ENCODE data around the gene IER2.
"Not testable (repeated sequence)": the region's sequence is repeated elsewhere in the genome, so short reads cannot be mapped to it uniquely, and the experiment has no call there.

Gene IER2

DNA sequence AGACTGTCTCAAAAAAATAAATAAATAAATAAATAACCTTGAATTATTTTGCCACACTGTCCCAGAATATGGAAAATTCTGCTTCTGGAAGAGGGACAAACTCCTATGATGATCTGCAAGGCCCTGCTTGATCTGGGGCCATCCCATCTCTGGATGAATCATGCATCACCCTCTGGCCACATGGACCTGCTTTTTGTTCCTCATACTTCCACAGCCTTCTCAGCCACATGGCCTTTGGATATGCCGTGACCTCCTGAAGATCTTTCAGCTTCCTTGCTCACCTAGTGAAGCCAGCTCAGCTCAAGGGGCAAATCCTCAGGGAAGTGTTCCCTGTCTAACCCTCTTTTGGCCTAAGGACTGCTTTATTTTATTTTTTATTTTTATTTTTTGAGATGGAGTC lies 10.3 kb downstream of the IER2 start:
- no peak overlapping the region for H3K4me3 ChIP-seq (ENCODE audit: low read length)
- no peaks in the 10 kb centered on the region for H3K36me3 ChIP-seq (ENCODE audit: insufficient read depth, low read length)
- no peaks in the 10 kb centered on the region for H3K9me3 ChIP-seq (ENCODE audit: insufficient read depth, low read depth, low read length)
- no peak overlapping the region for H3K9ac ChIP-seq (ENCODE audit: low read depth, low read length)
- H3K27ac ChIP-seq (ENCODE audit: low read depth, low read length) = no peak overlapping the region
- H3K27me3 ChIP-seq (ENCODE audit: insufficient read depth, low read length) = no peaks in the 10 kb centered on the region
- WGBS = 93% methylated on average over 1 of the region's 1 CpG
- peaks cover 23% of the 10 kb centered on the region for H3K4me1 ChIP-seq (ENCODE audit: insufficient read depth, low read length)

DNA sequence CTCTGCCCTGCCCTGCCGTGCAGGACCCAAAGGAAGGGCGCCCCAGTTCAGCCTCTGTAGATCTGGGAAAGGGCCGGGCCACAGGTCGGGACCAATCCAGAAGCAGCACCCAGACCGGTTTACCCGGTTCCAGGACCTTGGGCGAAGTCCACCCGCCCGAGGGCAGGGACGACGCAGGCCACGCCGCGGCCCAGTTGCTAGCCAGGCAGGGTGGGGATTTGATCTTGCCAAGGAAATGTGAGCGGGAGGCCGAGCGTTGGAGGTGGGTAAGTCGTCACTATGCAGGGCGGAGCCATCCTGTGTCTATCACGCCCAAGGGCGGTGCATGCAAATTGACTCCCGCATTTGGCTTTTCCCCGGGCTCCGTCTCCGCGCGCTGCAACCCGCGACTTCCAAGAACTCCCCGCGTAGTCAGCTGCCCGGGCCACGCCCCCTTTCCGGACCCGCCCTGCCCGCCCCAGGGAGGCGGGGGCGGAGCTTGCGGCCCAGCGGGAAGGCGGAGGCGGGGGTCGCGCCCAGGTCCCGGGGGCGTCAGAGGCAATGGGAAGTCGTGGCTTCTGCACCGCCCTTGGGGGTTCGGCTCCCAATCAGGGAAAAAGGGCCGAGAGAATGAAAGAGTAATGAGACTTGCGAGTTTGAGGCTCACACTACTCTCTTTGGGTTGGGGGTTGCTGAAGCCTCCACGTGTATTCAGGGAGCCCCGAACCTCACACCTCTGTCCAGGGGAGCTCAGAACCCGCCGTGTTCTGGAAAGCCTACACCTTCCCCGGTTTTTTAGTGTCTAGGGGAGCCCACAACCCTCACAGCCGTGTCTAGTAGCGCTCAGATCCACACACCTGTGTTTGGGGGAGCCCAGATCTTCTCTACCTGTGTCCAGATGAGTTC lies 12.8 kb downstream of the IER2 start:
- peak overlapping the region; percentile 51 for H3K4me3 ChIP-seq (ENCODE audit: low read length)
- H3K9ac ChIP-seq (ENCODE audit: low read depth, low read length) = peak overlapping the region; percentile 87
- WGBS = 2% methylated on average over 58 of the region's 58 CpGs
- H3K4me1 ChIP-seq (ENCODE audit: insufficient read depth, low read length) = peaks cover 31% of the 10 kb centered on the region
- H3K9me3 ChIP-seq (ENCODE audit: insufficient read depth, low read depth, low read length) = no peaks in the 10 kb centered on the region
- no peaks in the 10 kb centered on the region for H3K27me3 ChIP-seq (ENCODE audit: insufficient read depth, low read length)
- peak overlapping the region; percentile 98 for H3K27ac ChIP-seq (ENCODE audit: low read depth, low read length)
- H3K36me3 ChIP-seq (ENCODE audit: insufficient read depth, low read length) = no peaks in the 10 kb centered on the region

DNA sequence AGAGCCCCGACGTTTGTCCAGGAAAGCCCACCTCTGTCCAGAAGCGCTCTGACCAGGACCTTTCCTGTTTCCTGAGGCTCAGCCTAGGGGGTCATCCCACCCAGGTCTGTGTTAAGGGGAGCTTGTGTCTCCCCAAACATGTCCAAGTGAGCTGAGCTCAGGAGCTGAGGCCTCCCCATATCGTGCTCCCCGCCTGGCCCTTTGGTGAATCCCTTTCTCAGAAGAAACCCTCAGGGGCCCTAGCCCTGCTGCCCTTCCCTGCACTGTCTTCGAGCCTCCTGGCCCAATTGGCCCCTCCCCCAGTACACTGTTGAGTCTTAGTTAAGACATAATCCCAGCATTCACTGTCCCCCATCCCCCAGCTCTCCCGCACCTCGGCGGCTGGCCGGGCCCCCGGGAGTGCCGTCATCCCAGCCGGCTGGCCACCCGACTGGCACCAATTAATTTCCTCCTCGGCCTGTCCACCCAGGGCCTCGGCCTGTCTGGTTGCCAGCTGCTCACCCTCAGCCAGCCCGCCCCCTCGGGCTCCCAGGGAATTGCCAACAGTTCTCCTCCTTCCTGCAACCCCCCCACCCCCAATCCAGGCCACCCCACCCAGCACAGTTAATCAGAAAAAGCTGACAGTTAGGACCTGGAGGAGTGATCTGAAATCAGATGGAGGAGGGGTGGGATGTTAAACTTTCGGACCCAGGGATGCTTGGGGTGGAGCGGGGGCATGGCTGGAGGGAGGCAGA lies 13.6 kb downstream of the IER2 start:
- H3K9ac ChIP-seq (ENCODE audit: low read depth, low read length) = peak overlapping the region; percentile 87
- WGBS = 2% methylated on average over 20 of the region's 20 CpGs
- H3K27ac ChIP-seq (ENCODE audit: low read depth, low read length) = peak overlapping the region; percentile 98
- H3K36me3 ChIP-seq (ENCODE audit: insufficient read depth, low read length) = no peaks in the 10 kb centered on the region
- peaks cover 35% of the 10 kb centered on the region for H3K4me1 ChIP-seq (ENCODE audit: insufficient read depth, low read length)
- H3K27me3 ChIP-seq (ENCODE audit: insufficient read depth, low read length) = no peaks in the 10 kb centered on the region
- H3K9me3 ChIP-seq (ENCODE audit: insufficient read depth, low read depth, low read length) = no peaks in the 10 kb centered on the region
- H3K4me3 ChIP-seq (ENCODE audit: low read length) = peak overlapping the region; percentile 51

DNA sequence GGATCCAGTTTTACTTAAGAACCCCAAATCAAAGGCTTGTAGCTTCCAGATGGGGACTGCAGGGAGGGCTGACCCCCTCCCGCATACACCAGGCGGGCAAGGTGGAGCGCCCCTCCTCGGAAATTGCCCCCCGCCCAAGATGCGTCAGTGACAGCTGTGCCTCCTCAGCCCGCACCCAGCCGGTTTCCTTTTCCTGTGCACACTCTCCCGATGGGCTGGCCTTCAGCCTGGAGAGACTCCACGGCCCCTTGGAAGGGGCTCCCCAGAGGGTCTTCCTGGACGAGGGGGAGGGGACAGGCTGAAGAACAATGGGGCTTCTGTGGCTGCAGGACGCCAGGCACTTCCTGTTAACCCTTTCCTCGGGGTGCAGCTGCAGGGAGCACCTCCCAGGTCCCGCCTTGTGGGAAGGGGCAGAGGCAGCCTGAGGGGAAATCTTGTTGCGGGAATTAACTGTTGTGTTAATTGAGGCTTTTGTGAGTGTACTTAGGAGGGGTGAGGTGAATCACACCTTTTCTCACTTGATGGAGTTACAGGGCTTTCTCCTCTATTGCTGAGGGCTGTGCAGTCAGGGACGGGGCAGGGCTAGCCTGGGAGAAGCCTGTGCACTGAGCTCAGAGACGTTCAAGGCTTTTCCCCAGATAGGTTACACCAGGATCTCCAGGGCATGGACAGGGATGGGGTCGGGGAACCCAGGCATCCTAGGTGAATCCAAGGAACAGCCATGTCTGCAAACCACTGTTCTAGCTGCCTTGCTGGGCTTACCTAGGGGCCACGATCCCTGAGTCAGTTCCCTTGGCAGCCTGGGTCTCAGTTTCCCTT lies 14.3 kb downstream of the IER2 start:
- H3K27ac ChIP-seq (ENCODE audit: low read depth, low read length) = peak overlapping the region; percentile 98
- peaks cover 35% of the 10 kb centered on the region for H3K4me1 ChIP-seq (ENCODE audit: insufficient read depth, low read length)
- no peaks in the 10 kb centered on the region for H3K9me3 ChIP-seq (ENCODE audit: insufficient read depth, low read depth, low read length)

DNA sequence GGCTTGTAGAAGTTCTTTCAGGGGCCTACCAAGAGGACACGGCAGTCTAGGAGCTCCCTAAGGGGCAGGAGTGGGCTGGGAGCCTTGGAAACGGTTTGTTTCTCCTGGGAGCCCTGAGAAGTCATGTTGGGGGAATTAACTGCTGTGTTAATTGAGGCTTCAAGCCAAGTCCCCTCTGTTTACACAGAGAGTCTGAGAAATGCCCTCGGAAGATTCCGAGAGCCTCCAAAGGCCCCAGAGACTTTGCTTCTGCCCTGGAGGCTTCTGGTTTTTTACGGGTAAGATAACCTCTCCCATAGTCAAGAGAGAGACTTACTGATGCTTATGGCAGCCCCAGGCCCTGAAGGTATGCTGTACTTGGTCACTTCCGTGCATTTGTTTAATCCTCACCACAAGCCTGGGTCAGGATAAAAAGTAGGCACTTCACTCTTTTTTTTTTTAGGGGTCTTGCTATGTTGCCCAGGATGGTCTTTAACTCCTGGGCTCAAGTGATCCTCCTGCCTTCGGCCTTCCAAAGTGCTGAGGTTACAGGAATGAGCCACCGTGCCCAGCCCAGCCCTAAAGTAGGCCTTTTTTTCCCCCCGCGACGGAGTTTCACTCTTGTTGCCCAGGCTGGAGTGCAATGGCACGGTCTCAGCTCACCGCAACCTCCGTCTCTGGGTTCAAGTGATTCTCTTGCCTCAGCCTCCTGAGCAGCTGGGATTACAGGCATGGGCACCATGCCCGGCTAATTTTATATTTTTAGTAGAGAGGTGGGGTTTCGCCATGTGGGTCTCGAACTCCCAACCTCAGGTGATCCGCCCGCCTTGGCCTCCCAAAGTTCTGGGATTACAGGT lies 15.2 kb downstream of the IER2 start:
- peak overlapping the region; percentile 98 for H3K27ac ChIP-seq (ENCODE audit: low read depth, low read length)
- no peaks in the 10 kb centered on the region for H3K36me3 ChIP-seq (ENCODE audit: insufficient read depth, low read length)
- peaks cover 35% of the 10 kb centered on the region for H3K4me1 ChIP-seq (ENCODE audit: insufficient read depth, low read length)
- peak overlapping the region; percentile 79 for H3K9ac ChIP-seq (ENCODE audit: low read depth, low read length)
- peak overlapping the region; percentile 18 for H3K4me3 ChIP-seq (ENCODE audit: low read length)
- no peaks in the 10 kb centered on the region for H3K9me3 ChIP-seq (ENCODE audit: insufficient read depth, low read depth, low read length)
- no peaks in the 10 kb centered on the region for H3K27me3 ChIP-seq (ENCODE audit: insufficient read depth, low read length)
- 65% methylated on average over 19 of the region's 19 CpGs for WGBS

More for the DNA sequence above, 14.3 kb downstream of the IER2 start:
- Histone ChIP-seq H3K4me3 (ENCODE audit: low read length) (peak overlapping the region; percentile 51), H3K9ac (ENCODE audit: low read depth, low read length) (peak overlapping the region; percentile 87), H3K27me3 (ENCODE audit: insufficient read depth, low read length) (no peaks in the 10 kb centered on the region), H3K36me3 (ENCODE audit: insufficient read depth, low read length) (no peaks in the 10 kb centered on the region)
- 2% methylated on average over 19 of the region's 19 CpGs for WGBS

DNA sequence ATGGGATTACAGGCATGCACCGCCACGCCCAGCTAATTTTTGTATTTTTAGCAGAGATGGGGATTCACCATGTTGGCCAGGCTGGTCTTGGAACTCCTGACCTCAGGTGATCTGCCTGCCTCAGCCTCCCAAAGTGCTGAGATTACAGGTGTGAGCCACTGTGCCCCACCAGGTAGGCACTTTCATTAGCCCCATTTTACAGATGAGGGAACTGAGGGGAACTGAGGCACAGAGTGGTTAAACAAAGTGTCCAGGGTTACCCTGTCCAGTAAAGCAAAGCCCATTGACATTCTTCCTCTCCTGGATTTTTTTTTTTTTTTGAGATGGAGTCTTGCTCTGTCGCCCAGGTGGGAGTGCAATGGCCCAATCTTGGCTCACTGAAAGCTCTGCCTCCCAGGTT lies 15.9 kb downstream of the IER2 start:
- H3K27me3 ChIP-seq (ENCODE audit: insufficient read depth, low read length); H3K9ac ChIP-seq (ENCODE audit: low read depth, low read length); H3K9me3 ChIP-seq (ENCODE audit: insufficient read depth, low read depth, low read length); H3K36me3 ChIP-seq (ENCODE audit: insufficient read depth, low read length); H3K4me3 ChIP-seq (ENCODE audit: low read length): not testable (repeated sequence)
- Histone ChIP-seq H3K27ac (ENCODE audit: low read depth, low read length) (peak overlapping the region; percentile 46), H3K4me1 (ENCODE audit: insufficient read depth, low read length) (peaks cover 35% of the 10 kb centered on the region)
- WGBS = 90% methylated on average over 3 of the region's 3 CpGs

DNA sequence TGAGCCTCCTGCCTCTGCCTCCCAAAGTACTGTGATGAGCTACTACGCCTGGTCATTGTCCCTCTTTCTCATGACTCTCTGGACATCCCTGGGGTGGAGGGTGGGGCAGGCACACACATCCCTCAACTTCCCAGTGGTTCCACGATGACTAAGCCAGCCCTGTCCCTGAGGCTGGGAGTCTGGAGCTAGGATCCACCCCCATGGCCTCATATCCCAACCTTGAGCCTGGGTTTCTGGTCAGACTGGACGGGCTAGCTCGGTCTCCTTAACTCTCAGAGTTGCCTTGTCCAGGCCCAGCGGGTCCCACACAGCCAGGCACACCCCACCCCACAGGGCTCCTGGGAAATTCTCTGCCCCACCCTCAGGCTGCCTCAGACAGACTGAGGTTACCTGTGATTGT lies 19.6 kb downstream of the IER2 start:
- Histone ChIP-seq H3K4me3 (ENCODE audit: low read length) (no peak overlapping the region), H3K4me1 (ENCODE audit: insufficient read depth, low read length) (peaks cover 25% of the 10 kb centered on the region), H3K9ac (ENCODE audit: low read depth, low read length) (no peak overlapping the region), H3K27ac (ENCODE audit: low read depth, low read length) (no peak overlapping the region), H3K36me3 (ENCODE audit: insufficient read depth, low read length) (no peaks in the 10 kb centered on the region), H3K27me3 (ENCODE audit: insufficient read depth, low read length) (no peaks in the 10 kb centered on the region), H3K9me3 (ENCODE audit: insufficient read depth, low read depth, low read length) (no peaks in the 10 kb centered on the region)
- 88% methylated on average over 5 of the region's 5 CpGs for WGBS

DNA sequence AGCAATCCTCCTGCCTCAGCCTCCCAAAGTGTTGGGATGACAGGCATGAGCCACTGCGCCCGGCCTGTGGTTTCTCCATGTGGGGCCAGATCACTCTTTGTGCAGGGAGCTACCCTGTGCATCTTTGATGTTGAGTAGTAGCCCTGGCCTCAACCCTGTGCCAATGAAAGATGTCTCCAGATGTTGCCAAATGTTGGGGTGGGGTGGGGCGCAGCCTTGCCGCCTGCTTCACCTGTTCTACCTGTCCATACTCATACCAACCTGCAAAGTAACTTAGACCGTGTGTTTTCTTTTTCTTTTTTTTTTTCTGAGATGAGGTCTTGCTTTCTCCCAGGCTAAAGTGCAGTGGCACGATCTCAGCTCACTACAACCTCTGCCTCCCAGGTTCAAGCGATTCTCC lies 20.9 kb downstream of the IER2 start:
- Histone ChIP-seq H3K4me1 (ENCODE audit: insufficient read depth, low read length) (peaks cover 15% of the 10 kb centered on the region), H3K9ac (ENCODE audit: low read depth, low read length) (no peak overlapping the region), H3K9me3 (ENCODE audit: insufficient read depth, low read depth, low read length) (no peaks in the 10 kb centered on the region), H3K27ac (ENCODE audit: low read depth, low read length) (no peak overlapping the region), H3K36me3 (ENCODE audit: insufficient read depth, low read length) (no peaks in the 10 kb centered on the region), H3K27me3 (ENCODE audit: insufficient read depth, low read length) (no peaks in the 10 kb centered on the region), H3K4me3 (ENCODE audit: low read length) (no peak overlapping the region)
- WGBS = 92% methylated on average over 7 of the region's 7 CpGs

DNA sequence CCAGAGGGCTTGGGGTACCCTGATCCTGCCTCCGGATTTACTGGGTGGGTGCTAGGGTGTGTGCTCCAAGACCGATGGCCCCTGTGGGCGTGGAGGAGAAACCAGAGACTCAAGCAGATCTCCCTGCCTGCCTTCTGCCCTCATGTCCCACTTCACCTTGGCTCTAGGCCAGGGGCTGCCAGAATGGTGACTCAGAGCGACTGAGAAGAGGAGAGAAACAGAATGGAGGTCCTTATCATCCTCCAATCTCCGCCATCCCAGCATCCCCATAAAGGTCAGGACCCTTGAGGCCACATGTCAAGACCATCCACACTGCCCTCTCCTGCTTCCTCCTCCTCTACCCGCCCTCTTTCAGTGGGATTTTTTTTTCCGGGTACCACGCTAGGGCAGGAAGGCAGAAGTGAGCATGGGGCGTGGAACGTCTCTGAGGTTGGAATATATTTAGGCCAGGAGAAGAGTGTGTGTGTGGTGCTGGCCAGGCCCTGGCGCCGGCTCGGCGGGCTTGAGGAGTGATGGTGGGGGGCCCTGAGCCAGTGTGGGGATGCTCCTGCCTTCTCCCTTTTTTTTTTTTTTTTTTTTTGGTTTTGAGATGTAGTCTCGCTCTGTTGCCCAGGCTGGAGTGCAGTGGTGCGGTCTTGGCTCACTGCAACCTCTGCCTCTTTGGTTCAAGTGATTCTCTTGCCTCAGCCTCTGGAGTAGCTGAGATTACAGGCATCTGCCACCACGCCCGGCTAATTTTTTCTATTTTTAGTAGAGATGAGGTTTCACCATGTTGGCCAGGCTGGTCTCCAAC lies 22.3 kb downstream of the IER2 start:
- peaks cover 7% of the 10 kb centered on the region; the same call in 1 of the 2 replicates for H3K4me1 ChIP-seq (ENCODE audit: insufficient read depth, low read length)
- H3K36me3 ChIP-seq (ENCODE audit: insufficient read depth, low read length) = no peaks in the 10 kb centered on the region
- 91% methylated on average over 18 of the region's 18 CpGs for WGBS
- H3K4me3 ChIP-seq (ENCODE audit: low read length) = no peak overlapping the region
- no peak overlapping the region for H3K9ac ChIP-seq (ENCODE audit: low read depth, low read length)
- no peaks in the 10 kb centered on the region for H3K27me3 ChIP-seq (ENCODE audit: insufficient read depth, low read length)
- H3K9me3 ChIP-seq (ENCODE audit: insufficient read depth, low read depth, low read length) = no peaks in the 10 kb centered on the region
- no peak overlapping the region for H3K27ac ChIP-seq (ENCODE audit: low read depth, low read length)
